B cell (primary cell): ENCODE data around the gene SP3. TPM values are rescaled to one million over a fixed set of nuclear protein-coding genes. Genes with fewer than 3 reads are reported as not detected.
A peak's percentile ranks its signal among the peaks of the same experiment; 100 is the strongest.

ENCODE experiments used
- ATAC-seq: fragments of 200-7000 bp; cut with Tn5 transposase; one replicate; pipeline ENCODE4 v1.10.0; 2021; ENCODE audit warnings: low read depth, mild to moderate bottlenecking, moderate number of reproducible peaks, moderate library complexity
- CTCF ChIA-PET: fragments of 350-600 bp; sonication (Branson Sonifier 250); formaldehyde crosslinking; loops from one replicate; lab custom pipeline; 2021; ENCODE audit warnings: antibody characterized with exemption, inconsistent platforms; lab: Charles Lee
- POLR2A ChIA-PET: fragments of 350-600 bp; sonication (Branson Sonifier 250); formaldehyde crosslinking; loops from one replicate; lab custom pipeline; 2021; ENCODE audit warnings: antibody characterized with exemption; lab: Charles Lee
- DNase-seq: peaks from one replicate; pipeline ENCODE4 v3.0.0; 2013
- H2AFZ ChIP-seq: 2 replicates; pipeline ENCODE4 v1.6.1; 2012; ENCODE audit warnings: mild to moderate bottlenecking, low read depth, low read length; ENCODE audit not compliant: insufficient read depth, poor library complexity, severe bottlenecking
- H3K27ac ChIP-seq, 2 donors: 1 replicate in 1 of 2; 2 replicates in 1 of 2; pipeline ENCODE4 v1.5.1; 2012 to 2013; ENCODE audit warnings: low read length in 2 of 2, mild to moderate bottlenecking in 2 of 2, moderate library complexity in 1 of 2
- H3K27me3 ChIP-seq, 4 experiments: fragments of 200-600 bp in 1 of 4; sonication (generic) in 1 of 4; replicated peaks in 1 of 4; 1 replicate in 2 of 4; 2 replicates in 2 of 4; pipeline versions ENCODE4 v1.6.1 to v1.7.0; 2013 to 2016; ENCODE audit warnings: low read length in 3 of 4, mild to moderate bottlenecking in 2 of 4, mixed read lengths in 1 of 4, moderate library complexity in 1 of 4; ENCODE audit not compliant: insufficient read depth in 4 of 4, control insufficient read depth in 3 of 4; ENCODE audit errors: control extremely low read depth in 1 of 4
- H3K36me3 ChIP-seq, 2 experiments: replicated peaks in 1 of 2; 1 replicate in 1 of 2; 2 replicates in 1 of 2; pipeline versions ENCODE4 v1.6.1 to v1.7.1; 2013; ENCODE audit warnings: low read length in 1 of 2; ENCODE audit not compliant: insufficient read depth in 2 of 2, control insufficient read depth in 1 of 2; ENCODE audit errors: control extremely low read depth in 1 of 2, extremely low read depth in 1 of 2
- H3K4me1 ChIP-seq, 2 donors: fragments of 200-600 bp in 1 of 2; sonication (generic) in 1 of 2; 1 replicate in 1 of 2; 2 replicates in 1 of 2; pipeline versions ENCODE4 v1.5.1 to v1.6.1; 2013 to 2017; ENCODE audit warnings: low read length in 2 of 2; ENCODE audit not compliant: control insufficient read depth in 2 of 2, insufficient read depth in 2 of 2
- H3K4me2 ChIP-seq: replicated peaks from 2 replicates; pipeline ENCODE3; 2012; ENCODE audit warnings: mild to moderate bottlenecking, low read depth, low read length; ENCODE audit not compliant: poor library complexity, severe bottlenecking
- H3K4me3 ChIP-seq, 5 experiments: fragments of 200-600 bp in 1 of 5; sonication (generic) in 1 of 5; 1 replicate in 3 of 5; 2 replicates in 2 of 5; pipeline versions ENCODE4 v1.5.1 to v1.7.0; 2011 to 2016; ENCODE audit warnings: low read length in 4 of 5, mild to moderate bottlenecking in 4 of 5, low read depth in 2 of 5, control low read depth in 1 of 5, moderate library complexity in 1 of 5; ENCODE audit not compliant: insufficient read depth in 1 of 5; ENCODE audit errors: control extremely low read depth in 1 of 5, extremely low read depth in 1 of 5
- H3K79me2 ChIP-seq: fragments of 200-600 bp; sonication (generic); one replicate; pipeline ENCODE4 v1.6.0; 2016; ENCODE audit warnings: low read length; ENCODE audit not compliant: control insufficient read depth, insufficient read depth
- H3K9ac ChIP-seq: fragments of 200-600 bp; sonication (generic); 2 replicates; pipeline ENCODE4 v1.6.1; 2017; ENCODE audit warnings: mild to moderate bottlenecking, low read length, moderate library complexity
- H3K9me3 ChIP-seq, 3 donors: one replicate each; pipeline versions ENCODE4 v1.6.1 to v1.7.1; 2013; ENCODE audit warnings: low read length in 2 of 3; ENCODE audit not compliant: control insufficient read depth in 2 of 3, insufficient read depth in 1 of 3; ENCODE audit errors: control extremely low read depth in 1 of 3
- H4K20me1 ChIP-seq: 2 replicates; pipeline ENCODE4 v1.6.0; 2012; ENCODE audit warnings: mild to moderate bottlenecking, low read length; ENCODE audit not compliant: insufficient read depth, control insufficient read depth, poor library complexity, severe bottlenecking
- H3K27ac Mint-ChIP-seq: one replicate; pipeline ENCODE4 v1.8.0; 2021; ENCODE audit warnings: mixed read lengths
- H3K27me3 Mint-ChIP-seq: one replicate; pipeline ENCODE4 v1.8.0; 2021; ENCODE audit warnings: mixed read lengths
- H3K4me1 Mint-ChIP-seq: one replicate; pipeline ENCODE4 v1.8.0; 2021; ENCODE audit warnings: mixed read lengths
- H3K4me3 Mint-ChIP-seq: one replicate; pipeline ENCODE4 v1.8.0; 2021; ENCODE audit warnings: mixed read lengths
- H3K9me3 Mint-ChIP-seq: one replicate; pipeline ENCODE4 v1.8.0; 2022; ENCODE audit warnings: mixed read lengths; ENCODE audit not compliant: insufficient read depth
- CTCF ChIP-seq: fragments of 200-600 bp; IDR thresholded peaks from one replicate; pipeline ENCODE4 v1.8.0; 2022; ENCODE audit warnings: antibody characterized with exemption, mild to moderate bottlenecking
- EZH2 ChIP-seq: IDR thresholded peaks from 2 replicates; pipeline ENCODE4 v1.6.1; 2012; ENCODE audit warnings: borderline replicate concordance, low read depth, mild to moderate bottlenecking, moderate library complexity, low read length; ENCODE audit not compliant: insufficient read depth, poor library complexity, severe bottlenecking
- WGBS: methylation state at CpG from one replicate; pipeline ENCODE4 v1.1.5; 2013; ENCODE audit warnings: missing lambda C conversion rate; ENCODE audit not compliant: insufficient coverage; 5-methylcytosine and 5-hydroxymethylcytosine counted together
- intact Hi-C: fragments of 100-400 bp; cut with micrococcal nuclease; formaldehyde crosslinking; loops from one replicate; pipeline ENCODE4 v1.10.0; 2022
- polyA plus RNA-seq: library from polyadenylated mRNA; depleted of rRNA; stranded (reverse); fragments of >200 nt; gene quantifications from 2 replicates; pipeline ENCODE4 v1.2.3, GENCODE V29; 2012
- total RNA-seq, 2 donors: library from RNA; stranded (reverse); fragments of 120-200 nt in 1 of 2; gene quantifications; 1 replicate in 1 of 2; 2 replicates in 1 of 2; pipeline versions ENCODE4 v1.2.3 to v1.2.4, GENCODE V29; 2013 to 2022

Gene SP3
- total and polyA plus RNA-seq, 2 donors (not counting 1 experiment from before 2014, with no cell fraction given): 31.9 to 152 TPM

- ChIA-PET POLR2A (no interaction called here), CTCF (no interaction called here)
- Histone ChIP-seq H3K27ac (peak overlapping the region in 1 of 2 donors; percentile 46), H3K4me1 (peaks cover 6 to 37% of the 10 kb centered on the region in 2 donors), H2AFZ (no peak overlapping the region), H3K27me3 (no peaks in the 10 kb centered on the region), H4K20me1 (peaks cover 97% of the 10 kb centered on the region), H3K9me3 (no peaks in the 10 kb centered on the region), H3K79me2 (peaks cover 98% of the 10 kb centered on the region), H3K4me2 (no peak overlapping the region), H3K4me3 (no peak overlapping the region), H3K36me3 (peaks cover 0 to 28% of the 10 kb centered on the region in 2 experiments), H3K9ac (no peak overlapping the region)
- TF ChIP-seq EZH2 (no peak), CTCF (no peak)
- ATAC-seq (no peak), DNase-seq (no peak)
- H3K4me1 Mint-ChIP-seq: peaks cover 37% of the 10 kb centered on the region
- no peaks in the 10 kb centered on the region for H3K9me3 Mint-ChIP-seq
- WGBS: 86% methylated on average over 4 of the region's 5 CpGs
- intact Hi-C loops: no loop called here
- H3K27me3 Mint-ChIP-seq: no peaks in the 10 kb centered on the region
- no peak overlapping the region for H3K4me3 Mint-ChIP-seq
- no peak overlapping the region for H3K27ac Mint-ChIP-seq
Measured at GRCh38 chr2:173934895-173935294, 30.3 kb downstream of the SP3 start.

DNA sequence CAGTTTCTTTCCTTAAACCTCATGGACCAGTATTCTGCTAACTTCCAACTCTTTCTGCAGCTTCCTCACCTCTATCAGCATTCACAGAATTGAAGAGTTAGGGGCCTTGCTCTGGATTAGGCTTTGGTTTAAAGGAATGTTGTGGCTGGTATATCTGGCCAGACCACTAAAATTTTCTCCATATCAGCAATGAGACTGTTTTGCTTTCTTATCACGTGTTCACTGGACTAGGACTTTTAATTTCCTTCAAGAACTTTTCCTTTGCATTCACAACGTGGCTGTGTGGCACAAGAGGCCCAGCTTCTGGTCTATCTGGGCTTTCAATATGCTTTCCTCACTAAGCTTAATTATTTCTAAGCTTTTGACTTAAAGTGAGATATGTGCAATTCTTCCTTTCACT, 33.4 kb downstream of the SP3 start:
- POLR2A ChIA-PET: no interaction called here

More for the DNA sequence above, 33.4 kb downstream of the SP3 start:
- Histone ChIP-seq H3K27me3 (no peaks in the 10 kb centered on the region), H3K27ac (no peak overlapping the region), H3K36me3 (peaks cover 0 to 40% of the 10 kb centered on the region in 2 experiments), H3K79me2 (peaks cover 98% of the 10 kb centered on the region), H4K20me1 (peaks cover 93% of the 10 kb centered on the region), H3K9ac (no peak overlapping the region), H3K9me3 (peaks cover 0 to 6% (median 0%) of the 10 kb centered on the region in 3 donors), H3K4me3 (no peak overlapping the region), H3K4me2 (no peak overlapping the region), H2AFZ (no peak overlapping the region), H3K4me1 (peaks cover 3 to 20% of the 10 kb centered on the region in 2 donors)
- Mint-ChIP-seq H3K27ac (no peak overlapping the region), H3K9me3 (peaks cover 2% of the 10 kb centered on the region), H3K4me3 (no peak overlapping the region), H3K27me3 (no peaks in the 10 kb centered on the region), H3K4me1 (peaks cover 36% of the 10 kb centered on the region)
- no peak for TF ChIP-seq CTCF
- TF ChIP-seq EZH2: no peak
- intact Hi-C loops: no loop called here
- ATAC-seq: no peak
- WGBS: 100% methylated on average over 1 of the region's 2 CpGs
- CTCF ChIA-PET: no interaction called here
- no peak for DNase-seq
